Panc1 (cell line): ENCODE results near the gene AKAP7.

ENCODE experiments used
- CTCF ChIP-seq: fragments of 450-650 bp; IDR thresholded peaks from 2 replicates; pipeline ENCODE4 v1.5.1; 2017; ENCODE audit warnings: mild to moderate bottlenecking
- POLR2AphosphoS5 ChIP-seq: IDR thresholded peaks from 2 replicates; pipeline ENCODE4 v1.6.1; 2012; ENCODE audit warnings: mild to moderate bottlenecking, low read depth, low read length, moderate library complexity
- TCF7L2 ChIP-seq: IDR thresholded peaks from 2 replicates; pipeline ENCODE4 v1.6.1; 2011; ENCODE audit warnings: mild to moderate bottlenecking, low read depth, low read length, inconsistent platforms
- TF ChIP-seq, protein P1 (sequence below), 2 experiments: IDR thresholded peaks; 2 replicates each; pipeline ENCODE4 v1.6.1; 2011 to 2012; ENCODE audit warnings: low read depth in 2 of 2, control low read depth in 1 of 2, low read length in 1 of 2, mild to moderate bottlenecking in 1 of 2, moderate library complexity in 1 of 2; ENCODE audit not compliant: insufficient read depth in 1 of 2

GRCh38 chr6:131226459-131227157 lies 91.3 kb downstream of the AKAP7 start:
- TF ChIP-seq CTCF (no peak), TCF7L2 (no peak), POLR2AphosphoS5 (no peak)
- TF ChIP-seq, protein P1, sequence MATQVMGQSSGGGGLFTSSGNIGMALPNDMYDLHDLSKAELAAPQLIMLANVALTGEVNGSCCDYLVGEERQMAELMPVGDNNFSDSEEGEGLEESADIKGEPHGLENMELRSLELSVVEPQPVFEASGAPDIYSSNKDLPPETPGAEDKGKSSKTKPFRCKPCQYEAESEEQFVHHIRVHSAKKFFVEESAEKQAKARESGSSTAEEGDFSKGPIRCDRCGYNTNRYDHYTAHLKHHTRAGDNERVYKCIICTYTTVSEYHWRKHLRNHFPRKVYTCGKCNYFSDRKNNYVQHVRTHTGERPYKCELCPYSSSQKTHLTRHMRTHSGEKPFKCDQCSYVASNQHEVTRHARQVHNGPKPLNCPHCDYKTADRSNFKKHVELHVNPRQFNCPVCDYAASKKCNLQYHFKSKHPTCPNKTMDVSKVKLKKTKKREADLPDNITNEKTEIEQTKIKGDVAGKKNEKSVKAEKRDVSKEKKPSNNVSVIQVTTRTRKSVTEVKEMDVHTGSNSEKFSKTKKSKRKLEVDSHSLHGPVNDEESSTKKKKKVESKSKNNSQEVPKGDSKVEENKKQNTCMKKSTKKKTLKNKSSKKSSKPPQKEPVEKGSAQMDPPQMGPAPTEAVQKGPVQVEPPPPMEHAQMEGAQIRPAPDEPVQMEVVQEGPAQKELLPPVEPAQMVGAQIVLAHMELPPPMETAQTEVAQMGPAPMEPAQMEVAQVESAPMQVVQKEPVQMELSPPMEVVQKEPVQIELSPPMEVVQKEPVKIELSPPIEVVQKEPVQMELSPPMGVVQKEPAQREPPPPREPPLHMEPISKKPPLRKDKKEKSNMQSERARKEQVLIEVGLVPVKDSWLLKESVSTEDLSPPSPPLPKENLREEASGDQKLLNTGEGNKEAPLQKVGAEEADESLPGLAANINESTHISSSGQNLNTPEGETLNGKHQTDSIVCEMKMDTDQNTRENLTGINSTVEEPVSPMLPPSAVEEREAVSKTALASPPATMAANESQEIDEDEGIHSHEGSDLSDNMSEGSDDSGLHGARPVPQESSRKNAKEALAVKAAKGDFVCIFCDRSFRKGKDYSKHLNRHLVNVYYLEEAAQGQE (IDR thresholded peaks at IDR 0.05; ENCODE audit: insufficient read depth in 1 of 2, low read depth in 2 of 2, low read length in 1 of 2), result no peak
